Liver (tissue), 9 donors: ENCODE data around the gene SCTR. TPM values are rescaled to one million over a fixed set of nuclear protein-coding genes. Genes with fewer than 3 reads are reported as not detected.

Experiments
- DNase-seq: peaks from one replicate; pipeline ENCODE4 v3.0.0-alpha.2; 2017; ENCODE audit warnings: low spot score
- H3K27ac ChIP-seq, 2 donors: one replicate each; pipeline ENCODE4 v1.7.0; 2013; ENCODE audit warnings: inconsistent platforms in 2 of 2, low read length in 2 of 2, control low read depth in 1 of 2, low read depth in 1 of 2, mild to moderate bottlenecking in 1 of 2
- H3K27me3 ChIP-seq, 4 donors: one replicate each; pipeline versions ENCODE4 v1.6.1 to v1.7.0; 2013; ENCODE audit warnings: low read length in 3 of 4, inconsistent platforms in 1 of 4, mild to moderate bottlenecking in 1 of 4, moderate library complexity in 1 of 4; ENCODE audit not compliant: control insufficient read depth in 4 of 4, insufficient read depth in 4 of 4
- H3K36me3 ChIP-seq, 4 donors: one replicate each; pipeline versions ENCODE4 v1.6.1 to v1.7.0; 2013; ENCODE audit warnings: low read length in 3 of 4, mild to moderate bottlenecking in 3 of 4, low read depth in 1 of 4, moderate library complexity in 1 of 4; ENCODE audit not compliant: control insufficient read depth in 4 of 4, insufficient read depth in 3 of 4
- H3K4me1 ChIP-seq, 4 donors: one replicate each; pipeline versions ENCODE4 v1.6.1 to v1.7.0; 2013; ENCODE audit warnings: low read length in 3 of 4, mild to moderate bottlenecking in 3 of 4, moderate library complexity in 1 of 4; ENCODE audit not compliant: control insufficient read depth in 4 of 4, insufficient read depth in 4 of 4
- H3K4me3 ChIP-seq, 3 donors: one replicate each; pipeline versions ENCODE4 v1.6.1 to v1.7.0; 2013; ENCODE audit warnings: low read length in 3 of 3, control low read depth in 1 of 3, low read depth in 1 of 3, mild to moderate bottlenecking in 1 of 3
- H3K9ac ChIP-seq, 2 donors: one replicate each; pipeline ENCODE4 v1.7.0; 2013; ENCODE audit warnings: low read length in 2 of 2, mild to moderate bottlenecking in 2 of 2, moderate library complexity in 2 of 2, control low read depth in 1 of 2, low read depth in 1 of 2
- H3K9me3 ChIP-seq, 4 donors: one replicate each; pipeline versions ENCODE4 v1.6.1 to v1.7.0; 2013; ENCODE audit warnings: low read length in 3 of 4; ENCODE audit not compliant: control insufficient read depth in 4 of 4
- CTCF ChIP-seq: fragments of 150-350 bp; IDR thresholded peaks from 2 replicates; pipeline ENCODE4 v1.5.1; 2017; ENCODE audit warnings: improper control_type of control experiment, low read depth, low read length; ENCODE audit not compliant: missing input control
- FOXA1 ChIP-seq: IDR thresholded peaks from 2 replicates; pipeline ENCODE4 v1.6.1; 2016; ENCODE audit warnings: antibody characterized with exemption
- FOXA2 ChIP-seq: IDR thresholded peaks from 2 replicates; pipeline ENCODE4 v1.6.1; 2016; ENCODE audit warnings: antibody characterized with exemption
- GABPA ChIP-seq, 2 donors: IDR thresholded peaks in 1 of 2; conservative IDR thresholded peaks in 1 of 2; 2 replicates each; pipeline ENCODE4 v1.6.1; 2016; ENCODE audit warnings: antibody characterized with exemption in 2 of 2, mild to moderate bottlenecking in 1 of 2, moderate library complexity in 1 of 2
- JUND ChIP-seq, 2 donors: IDR thresholded peaks; 2 replicates each; pipeline ENCODE4 v1.6.1; 2016; ENCODE audit warnings: antibody characterized with exemption in 2 of 2
- RXRA ChIP-seq, 2 donors: IDR thresholded peaks; 2 replicates each; pipeline ENCODE4 v1.6.1; 2017 to 2018; ENCODE audit warnings: antibody characterized with exemption in 2 of 2, mild to moderate bottlenecking in 1 of 2
- SP1 ChIP-seq: IDR thresholded peaks from 2 replicates; pipeline ENCODE4 v1.6.1; 2018; ENCODE audit warnings: antibody characterized with exemption, mild to moderate bottlenecking
- TAF1 ChIP-seq: conservative IDR thresholded peaks from 2 replicates; pipeline ENCODE4 v1.6.1; 2016; ENCODE audit warnings: antibody characterized with exemption, mild to moderate bottlenecking
- YY1 ChIP-seq: IDR thresholded peaks from 2 replicates; pipeline ENCODE4 v1.6.1; 2016; ENCODE audit warnings: antibody characterized with exemption, mild to moderate bottlenecking
- ZBTB33 ChIP-seq: IDR thresholded peaks from 2 replicates; pipeline ENCODE4 v1.6.1; 2016; ENCODE audit warnings: antibody characterized with exemption
- WGBS: extraction: QIAGEN DNeasy Blood & Tissue Kit; methylation state at CpG from one replicate; pipeline ENCODE4 v1.1.7; 2013; 5-methylcytosine and 5-hydroxymethylcytosine counted together
- polyA plus RNA-seq, 2 donors: library from polyadenylated mRNA; stranded (reverse) in 1 of 2; unstranded in 1 of 2; fragments of 200-250 nt in 1 of 2; fragments of >200 nt in 1 of 2; fragmentation: Nextera tagmentation in 1 of 2; extraction: Ambion mirVana in 1 of 2; gene quantifications; one replicate each; pipeline versions ENCODE4 v1.2.1 to v1.2.3, GENCODE V29; 2013 to 2015
- total RNA-seq, 2 donors: library from RNA; depleted of rRNA; stranded (reverse); fragments of >200 nt; gene quantifications; one replicate each; pipeline ENCODE4 v1.2.3, GENCODE V29; 2014
- TF ChIP-seq, protein P1 (sequence below): IDR thresholded peaks from 2 replicates; pipeline ENCODE4 v1.6.1; 2016; ENCODE audit warnings: antibody characterized with exemption
- TF ChIP-seq, protein P2 (sequence below): IDR thresholded peaks from 2 replicates; pipeline ENCODE4 v1.6.1; 2016; ENCODE audit warnings: antibody characterized with exemption, mild to moderate bottlenecking
- donor health status: healthy.
- donor health status: healthy.
- donor health status: healthy.
- donor health status: healthy.
- donor health status: healthy.

Gene SCTR
- total and polyA plus RNA-seq, 4 donors = 0.17 to 0.47 (median 0.29) TPM

DNA sequence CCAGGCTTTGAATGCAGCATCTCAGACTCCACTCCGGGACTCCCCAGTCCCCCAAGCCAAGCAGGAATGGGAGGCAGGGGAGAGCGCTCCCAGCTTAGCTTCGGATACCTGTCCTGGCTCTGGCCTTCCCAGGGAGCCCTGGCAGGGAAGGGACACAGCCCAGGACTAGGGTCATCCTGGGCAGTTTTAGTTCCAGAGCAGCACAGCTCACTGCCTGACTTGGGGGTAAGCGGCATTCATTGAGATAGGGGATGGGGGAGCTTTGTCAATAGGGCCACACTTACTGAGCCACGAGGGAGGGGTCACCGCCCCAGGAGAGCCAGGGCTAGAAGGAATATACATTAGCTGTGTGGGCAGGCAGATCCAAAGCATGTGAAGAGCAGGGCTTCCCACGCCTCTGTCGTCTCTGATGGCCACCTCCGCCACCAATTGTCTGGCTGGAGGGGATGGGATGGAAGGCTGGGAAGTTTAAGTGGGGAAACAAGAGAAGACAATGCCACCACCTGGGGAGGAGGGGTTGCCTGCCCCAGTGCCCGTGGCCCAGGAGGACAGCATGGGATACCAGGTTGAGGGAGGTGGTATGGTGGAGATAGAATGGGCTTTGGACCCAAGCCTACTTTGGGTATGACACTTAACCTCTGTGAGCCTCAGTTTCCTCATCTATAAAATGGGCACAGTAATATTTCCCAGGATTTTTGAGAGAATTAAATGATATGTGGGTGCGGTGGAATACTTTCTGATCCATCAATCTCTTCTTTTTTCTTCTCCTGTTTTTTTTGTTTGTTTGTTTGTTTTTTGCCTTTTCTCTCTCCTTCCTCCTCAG, 40.2 kb downstream of the SCTR start:
- Histone ChIP-seq H3K27ac (peak overlapping the region in 1 of 2 donors; percentile 65), H3K4me1 (peaks cover 13 to 69% (median 47%) of the 10 kb centered on the region in 4 donors), H3K36me3 (no peaks in the 10 kb centered on the region), H3K27me3 (no peaks in the 10 kb centered on the region), H3K9ac (no peak overlapping the region), H3K9me3 (no peaks in the 10 kb centered on the region), H3K4me3 (no peak overlapping the region)
- 92% methylated on average over 11 of the region's 11 CpGs for WGBS
- DNase-seq = no peak
- TF ChIP-seq TAF1 (no peak), YY1 (no peak), FOXA1 (no peak), ZBTB33 (no peak), JUND (IDR thresholded peaks at IDR 0.05) (no peak), CTCF (no peak), GABPA (IDR thresholded peaks at IDR 0.05 in 1 of 2, conservative IDR thresholded peaks at IDR 0.05 in 1 of 2) (no peak), FOXA2 (no peak), SP1 (no peak)
- TF ChIP-seq, protein P1, sequence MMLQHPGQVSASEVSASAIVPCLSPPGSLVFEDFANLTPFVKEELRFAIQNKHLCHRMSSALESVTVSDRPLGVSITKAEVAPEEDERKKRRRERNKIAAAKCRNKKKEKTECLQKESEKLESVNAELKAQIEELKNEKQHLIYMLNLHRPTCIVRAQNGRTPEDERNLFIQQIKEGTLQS = no peak

DNA sequence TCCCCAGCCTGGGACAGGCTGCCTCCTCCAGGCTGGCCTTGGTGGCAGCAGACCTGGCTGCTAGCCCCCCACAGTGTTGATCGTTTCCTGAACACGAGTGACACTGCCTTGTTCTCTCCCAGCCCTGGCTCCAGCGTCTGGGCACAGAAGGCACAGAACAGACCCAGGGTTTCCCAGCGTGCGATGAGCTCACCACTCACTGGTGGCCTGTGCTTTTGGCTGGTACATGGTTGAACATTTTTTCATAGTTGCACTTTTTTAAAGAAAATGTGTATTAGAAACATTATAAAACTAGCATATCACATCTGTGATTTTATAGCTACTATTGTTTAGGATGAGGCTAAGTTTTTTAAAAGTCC, 40.9 kb downstream of the SCTR start:
- Histone ChIP-seq H3K4me1 (peaks cover 11 to 65% (median 40%) of the 10 kb centered on the region in 4 donors), H3K9ac (no peak overlapping the region), H3K36me3 (no peaks in the 10 kb centered on the region), H3K4me3 (no peak overlapping the region), H3K9me3 (no peaks in the 10 kb centered on the region), H3K27ac (peak overlapping the region; percentile 32 to 65), H3K27me3 (no peaks in the 10 kb centered on the region)
- TF ChIP-seq, protein P2, sequence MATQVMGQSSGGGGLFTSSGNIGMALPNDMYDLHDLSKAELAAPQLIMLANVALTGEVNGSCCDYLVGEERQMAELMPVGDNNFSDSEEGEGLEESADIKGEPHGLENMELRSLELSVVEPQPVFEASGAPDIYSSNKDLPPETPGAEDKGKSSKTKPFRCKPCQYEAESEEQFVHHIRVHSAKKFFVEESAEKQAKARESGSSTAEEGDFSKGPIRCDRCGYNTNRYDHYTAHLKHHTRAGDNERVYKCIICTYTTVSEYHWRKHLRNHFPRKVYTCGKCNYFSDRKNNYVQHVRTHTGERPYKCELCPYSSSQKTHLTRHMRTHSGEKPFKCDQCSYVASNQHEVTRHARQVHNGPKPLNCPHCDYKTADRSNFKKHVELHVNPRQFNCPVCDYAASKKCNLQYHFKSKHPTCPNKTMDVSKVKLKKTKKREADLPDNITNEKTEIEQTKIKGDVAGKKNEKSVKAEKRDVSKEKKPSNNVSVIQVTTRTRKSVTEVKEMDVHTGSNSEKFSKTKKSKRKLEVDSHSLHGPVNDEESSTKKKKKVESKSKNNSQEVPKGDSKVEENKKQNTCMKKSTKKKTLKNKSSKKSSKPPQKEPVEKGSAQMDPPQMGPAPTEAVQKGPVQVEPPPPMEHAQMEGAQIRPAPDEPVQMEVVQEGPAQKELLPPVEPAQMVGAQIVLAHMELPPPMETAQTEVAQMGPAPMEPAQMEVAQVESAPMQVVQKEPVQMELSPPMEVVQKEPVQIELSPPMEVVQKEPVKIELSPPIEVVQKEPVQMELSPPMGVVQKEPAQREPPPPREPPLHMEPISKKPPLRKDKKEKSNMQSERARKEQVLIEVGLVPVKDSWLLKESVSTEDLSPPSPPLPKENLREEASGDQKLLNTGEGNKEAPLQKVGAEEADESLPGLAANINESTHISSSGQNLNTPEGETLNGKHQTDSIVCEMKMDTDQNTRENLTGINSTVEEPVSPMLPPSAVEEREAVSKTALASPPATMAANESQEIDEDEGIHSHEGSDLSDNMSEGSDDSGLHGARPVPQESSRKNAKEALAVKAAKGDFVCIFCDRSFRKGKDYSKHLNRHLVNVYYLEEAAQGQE = no peak
- no peak for TF ChIP-seq RXRA (IDR thresholded peaks at IDR 0.05)
- no peak for TF ChIP-seq GABPA (IDR thresholded peaks at IDR 0.05 in 1 of 2, conservative IDR thresholded peaks at IDR 0.05 in 1 of 2)
- DNase-seq = no peak
- WGBS = 78% methylated on average over 5 of the region's 5 CpGs
